Adrenal gland (tissue), 5 donors: ENCODE results near the gene TMCO6.

Source experiments
- CTCF ChIP-seq, 6 experiments: fragments of 450-650 bp in 4 of 6; fragments of 200-600 bp in 2 of 6; sonication (generic) in 1 of 6; IDR thresholded peaks; 1 replicate in 5 of 6; 2 replicates in 1 of 6; pipeline versions ENCODE4 v1.5.1 to v1.8.0; 2016 to 2021; ENCODE audit warnings: antibody characterized with exemption in 6 of 6, mild to moderate bottlenecking in 2 of 6, moderate library complexity in 1 of 6
- POLR2A ChIP-seq, 2 donors: fragments of 450-650 bp; IDR thresholded peaks; one replicate each; pipeline ENCODE4 v1.6.1; 2017; ENCODE audit warnings: antibody characterized with exemption in 2 of 2, mild to moderate bottlenecking in 2 of 2, moderate library complexity in 1 of 2
- donor health status: DM: no; HTN: no; CAD: no.

DNA sequence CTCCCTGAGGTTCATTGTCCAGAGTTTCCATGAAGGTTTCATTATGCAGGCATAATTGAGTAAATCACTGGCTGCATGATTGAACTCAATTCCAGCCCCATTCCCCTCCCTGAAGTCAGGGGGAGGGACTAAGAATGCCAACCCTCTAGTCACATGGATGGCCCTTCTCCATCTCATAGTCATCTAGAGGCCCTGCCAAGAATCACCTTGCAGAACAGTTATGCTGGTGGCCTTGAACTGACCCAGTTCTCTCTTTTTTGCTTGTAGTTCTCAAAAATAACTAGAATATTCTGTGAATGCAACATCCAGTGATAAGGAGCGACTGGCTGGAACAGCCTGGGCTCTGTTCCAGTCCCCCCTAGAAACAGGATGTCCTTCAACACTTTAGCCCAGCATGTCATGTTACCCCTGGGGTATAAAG is 42.9 kb upstream of the TMCO6 start:
- TF ChIP-seq CTCF (IDR thresholded peaks at IDR 0.05) (no peak), POLR2A (IDR thresholded peaks at IDR 0.05) (peak in 1 of 2 donors; percentile 41)
